HepG2 (cell line): Measurements from ENCODE around the gene E2F1. TPM values are rescaled to one million over a fixed set of nuclear protein-coding genes. Genes with fewer than 3 reads are reported as not detected.

ENCODE experiments used
- CENPT ChIP-seq: sonication (generic); formaldehyde crosslinking; IDR thresholded peaks from 2 replicates; pipeline ENCODE4 v1.8.0; 2022; ENCODE audit warnings: low read depth, mild to moderate bottlenecking, moderate library complexity, missing genetic modification reagents
- DMAP1 ChIP-seq: IDR thresholded peaks from 2 replicates; pipeline ENCODE4 v1.6.1; 2016
- GTF2F1 ChIP-seq: fragments of 150-350 bp; IDR thresholded peaks from 2 replicates; pipeline ENCODE4 v1.6.1; 2014; ENCODE audit warnings: low read length
- HIVEP1 ChIP-seq: sonication (generic); formaldehyde crosslinking; IDR thresholded peaks from 2 replicates; pipeline ENCODE4 v1.4.0; 2020; ENCODE audit warnings: mild to moderate bottlenecking, missing genetic modification reagents
- MAFK ChIP-seq, 2 experiments: IDR thresholded peaks in 1 of 2; conservative IDR thresholded peaks in 1 of 2; 2 replicates each; pipeline ENCODE4 v1.6.1; 2011; ENCODE audit warnings: improper control_type of control experiment in 2 of 2, low read length in 2 of 2
- NCOA5 ChIP-seq: sonication (generic); formaldehyde crosslinking; IDR thresholded peaks from 2 replicates; pipeline ENCODE4 v1.4.0; 2020; ENCODE audit warnings: missing genetic modification reagents
- NFE2L1 ChIP-seq: sonication (generic); formaldehyde crosslinking; IDR thresholded peaks from 2 replicates; pipeline ENCODE4 v1.4.0; 2020; ENCODE audit warnings: missing genetic modification reagents, mild to moderate bottlenecking, borderline replicate concordance
- PAX8 ChIP-seq: sonication (generic); formaldehyde crosslinking; IDR thresholded peaks from 2 replicates; pipeline ENCODE4 v1.8.0; 2022; ENCODE audit warnings: mild to moderate bottlenecking, missing genetic modification reagents, borderline replicate concordance
- RXRA ChIP-seq: sonication (generic); formaldehyde crosslinking; IDR thresholded peaks from 2 replicates; pipeline ENCODE4 v1.5.1; 2020; ENCODE audit warnings: missing genetic modification reagents
- ZFX ChIP-seq: sonication (generic); formaldehyde crosslinking; IDR thresholded peaks from 2 replicates; pipeline ENCODE4 v1.4.0; 2020; ENCODE audit warnings: mild to moderate bottlenecking, low read depth, missing genetic modification reagents, moderate library complexity
- ZNF292 ChIP-seq: sonication (generic); formaldehyde crosslinking; IDR thresholded peaks from 2 replicates; pipeline ENCODE4 v1.8.1; 2022; ENCODE audit warnings: mild to moderate bottlenecking, low read depth, missing genetic modification reagents, borderline replicate concordance
- ZNF547 ChIP-seq: sonication (generic); formaldehyde crosslinking; IDR thresholded peaks from 2 replicates; pipeline ENCODE4 v1.5.1; 2020; ENCODE audit warnings: mild to moderate bottlenecking, missing genetic modification reagents
- ZNF558 ChIP-seq: sonication (generic); formaldehyde crosslinking; IDR thresholded peaks from 2 replicates; pipeline ENCODE4 v1.9.0; 2022; ENCODE audit warnings: mild to moderate bottlenecking, missing genetic modification reagents, borderline replicate concordance
- ZSCAN21 ChIP-seq: sonication (generic); formaldehyde crosslinking; IDR thresholded peaks from 2 replicates; pipeline ENCODE4 v1.8.0; 2022; ENCODE audit warnings: mild to moderate bottlenecking, missing genetic modification reagents, moderate library complexity, borderline replicate concordance
- polyA plus RNA-seq, 8 experiments: library from polyadenylated mRNA; depleted of rRNA in 3 of 8; stranded (reverse) in 7 of 8; unstranded in 1 of 8; fragments of >200 nt; fragmentation: Illumina TruSeq in 4 of 8; extraction: Trizol in 4 of 8; gene quantifications; 2 replicates each; pipeline versions ENCODE4 v1.2.1 to v1.2.3, GENCODE V29; 2011 to 2016; ENCODE audit warnings: low read depth in 4 of 8, missing spikeins in 1 of 8, mixed read lengths in 1 of 8; ENCODE audit not compliant: insufficient read depth in 1 of 8
- total RNA-seq, 5 experiments: library from RNA; depleted of rRNA; stranded (reverse); fragments of >200 nt; fragmentation: Illumina TruSeq; extraction: Trizol; gene quantifications; 2 replicates each; pipeline ENCODE4 v1.2.3, GENCODE V29; 2016; ENCODE audit warnings: low read depth in 1 of 5
- TF ChIP-seq, protein P1 (sequence below): sonication (generic); formaldehyde crosslinking; IDR thresholded peaks from 2 replicates; pipeline ENCODE4 v1.8.0; 2022; ENCODE audit warnings: missing genetic modification reagents, mild to moderate bottlenecking, moderate library complexity, borderline replicate concordance
- TF ChIP-seq, protein P2 (sequence below): IDR thresholded peaks from 2 replicates; pipeline ENCODE4 v1.6.1; 2016; ENCODE audit warnings: low read depth, borderline replicate concordance
- TF ChIP-seq, protein P3 (sequence below): sonication (generic); formaldehyde crosslinking; IDR thresholded peaks from 2 replicates; pipeline ENCODE4 v1.8.0; 2022; ENCODE audit warnings: missing genetic modification reagents, mild to moderate bottlenecking, inconsistent platforms, borderline replicate concordance
- TF ChIP-seq, protein P4 (sequence below): sonication (generic); formaldehyde crosslinking; IDR thresholded peaks from 2 replicates; pipeline ENCODE4 v1.5.0; 2020; ENCODE audit warnings: mild to moderate bottlenecking, missing genetic modification reagents, borderline replicate concordance

Gene E2F1
- total and polyA plus RNA-seq, 2 of the 13 experiments (the other 11 are each of a cell fraction or from before 2014, with no cell fraction given), result 25.5 to 39.4 TPM

DNA sequence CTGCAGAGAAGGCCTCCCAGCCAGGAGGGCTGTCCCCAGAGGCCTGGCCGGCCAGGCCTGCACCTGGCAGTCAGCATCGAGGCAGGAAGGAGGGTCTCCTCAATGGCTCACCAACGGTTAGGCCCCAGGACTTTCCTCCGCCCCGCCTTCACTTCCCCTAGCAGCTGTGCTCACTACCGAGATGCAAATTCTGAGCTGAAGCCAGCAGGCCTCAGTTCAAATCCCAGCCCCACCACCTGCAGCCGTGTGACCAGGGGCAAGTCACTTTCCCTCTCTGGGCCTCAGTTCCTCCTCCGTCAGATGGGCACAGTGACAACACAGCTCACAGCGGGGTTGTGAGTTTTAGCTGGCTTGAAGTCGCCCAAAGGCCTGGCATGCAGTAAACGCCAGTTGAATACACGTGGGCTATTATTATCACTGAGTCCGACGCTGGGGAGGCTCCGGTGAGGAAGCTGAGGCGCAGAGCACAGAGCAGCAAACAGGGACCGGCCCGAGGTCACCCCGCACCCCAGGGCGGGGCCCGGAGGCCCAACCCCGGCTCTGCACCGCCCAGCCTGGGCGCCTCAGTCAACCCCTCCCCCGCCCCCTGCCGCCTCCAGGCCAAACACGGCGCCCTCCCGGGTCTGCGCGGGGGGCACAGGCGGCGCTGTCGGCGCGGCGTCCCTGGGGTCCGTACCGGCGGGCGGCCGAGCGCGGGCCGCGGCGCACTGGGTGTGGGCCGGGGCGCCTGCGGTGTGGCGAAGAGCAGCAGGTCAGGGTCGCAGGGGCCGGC, 671 bp downstream of the E2F1 start (continued):
- no peak for TF ChIP-seq MAFK (conservative IDR thresholded peaks at IDR 0.05 in 1 of 2, IDR thresholded peaks at IDR 0.05 in 1 of 2; ENCODE audit: low read length in 2 of 2)
- peak; percentile 87; the same call in 1 of the 2 replicates for TF ChIP-seq CENPT
- no peak for TF ChIP-seq PAX8 (CRISPR knock-in tag)
- TF ChIP-seq ZSCAN21 (CRISPR knock-in tag), result no peak
- TF ChIP-seq HIVEP1 (CRISPR knock-in tag), result peak; percentile 56; the same call in 1 of the 2 replicates
- no peak for TF ChIP-seq GTF2F1
- TF ChIP-seq, protein P1, sequence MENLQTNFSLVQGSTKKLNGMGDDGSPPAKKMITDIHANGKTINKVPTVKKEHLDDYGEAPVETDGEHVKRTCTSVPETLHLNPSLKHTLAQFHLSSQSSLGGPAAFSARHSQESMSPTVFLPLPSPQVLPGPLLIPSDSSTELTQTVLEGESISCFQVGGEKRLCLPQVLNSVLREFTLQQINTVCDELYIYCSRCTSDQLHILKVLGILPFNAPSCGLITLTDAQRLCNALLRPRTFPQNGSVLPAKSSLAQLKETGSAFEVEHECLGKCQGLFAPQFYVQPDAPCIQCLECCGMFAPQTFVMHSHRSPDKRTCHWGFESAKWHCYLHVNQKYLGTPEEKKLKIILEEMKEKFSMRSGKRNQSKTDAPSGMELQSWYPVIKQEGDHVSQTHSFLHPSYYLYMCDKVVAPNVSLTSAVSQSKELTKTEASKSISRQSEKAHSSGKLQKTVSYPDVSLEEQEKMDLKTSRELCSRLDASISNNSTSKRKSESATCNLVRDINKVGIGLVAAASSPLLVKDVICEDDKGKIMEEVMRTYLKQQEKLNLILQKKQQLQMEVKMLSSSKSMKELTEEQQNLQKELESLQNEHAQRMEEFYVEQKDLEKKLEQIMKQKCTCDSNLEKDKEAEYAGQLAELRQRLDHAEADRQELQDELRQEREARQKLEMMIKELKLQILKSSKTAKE, result no peak
- TF ChIP-seq, protein P2, sequence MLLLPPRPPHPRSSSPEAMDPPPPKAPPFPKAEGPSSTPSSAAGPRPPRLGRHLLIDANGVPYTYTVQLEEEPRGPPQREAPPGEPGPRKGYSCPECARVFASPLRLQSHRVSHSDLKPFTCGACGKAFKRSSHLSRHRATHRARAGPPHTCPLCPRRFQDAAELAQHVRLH (CRISPR knock-in tag), result peak; percentile 29; the same call in 1 of the 2 replicates
- peak; percentile 42; the same call in 1 of the 2 replicates for TF ChIP-seq ZNF292 (CRISPR knock-in tag)
- no peak for TF ChIP-seq NCOA5 (CRISPR knock-in tag)
- TF ChIP-seq ZFX, result peak; percentile 87
- TF ChIP-seq, protein P3, sequence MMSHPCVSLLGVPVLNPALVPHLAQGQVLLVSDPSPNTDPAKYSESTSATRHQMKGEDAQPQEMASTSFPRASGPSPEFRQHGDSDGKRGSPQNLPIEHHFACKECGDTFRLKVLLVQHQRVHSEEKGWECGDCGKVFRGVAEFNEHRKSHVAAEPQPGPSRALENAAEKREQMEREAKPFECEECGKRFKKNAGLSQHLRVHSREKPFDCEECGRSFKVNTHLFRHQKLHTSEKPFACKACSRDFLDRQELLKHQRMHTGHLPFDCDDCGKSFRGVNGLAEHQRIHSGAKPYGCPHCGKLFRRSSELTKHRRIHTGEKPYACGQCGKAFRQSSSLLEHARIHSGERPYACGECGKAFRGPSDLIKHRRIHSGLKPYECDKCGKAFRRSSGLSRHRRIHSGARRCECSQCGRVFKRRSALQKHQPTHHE (CRISPR knock-in tag), result no peak
- no peak for TF ChIP-seq ZNF558 (CRISPR knock-in tag)
- TF ChIP-seq NFE2L1 (CRISPR knock-in tag), result 0 out of 2 replicates have a peak, but pooled peaks have one; percentile 42
- TF ChIP-seq, protein P4, sequence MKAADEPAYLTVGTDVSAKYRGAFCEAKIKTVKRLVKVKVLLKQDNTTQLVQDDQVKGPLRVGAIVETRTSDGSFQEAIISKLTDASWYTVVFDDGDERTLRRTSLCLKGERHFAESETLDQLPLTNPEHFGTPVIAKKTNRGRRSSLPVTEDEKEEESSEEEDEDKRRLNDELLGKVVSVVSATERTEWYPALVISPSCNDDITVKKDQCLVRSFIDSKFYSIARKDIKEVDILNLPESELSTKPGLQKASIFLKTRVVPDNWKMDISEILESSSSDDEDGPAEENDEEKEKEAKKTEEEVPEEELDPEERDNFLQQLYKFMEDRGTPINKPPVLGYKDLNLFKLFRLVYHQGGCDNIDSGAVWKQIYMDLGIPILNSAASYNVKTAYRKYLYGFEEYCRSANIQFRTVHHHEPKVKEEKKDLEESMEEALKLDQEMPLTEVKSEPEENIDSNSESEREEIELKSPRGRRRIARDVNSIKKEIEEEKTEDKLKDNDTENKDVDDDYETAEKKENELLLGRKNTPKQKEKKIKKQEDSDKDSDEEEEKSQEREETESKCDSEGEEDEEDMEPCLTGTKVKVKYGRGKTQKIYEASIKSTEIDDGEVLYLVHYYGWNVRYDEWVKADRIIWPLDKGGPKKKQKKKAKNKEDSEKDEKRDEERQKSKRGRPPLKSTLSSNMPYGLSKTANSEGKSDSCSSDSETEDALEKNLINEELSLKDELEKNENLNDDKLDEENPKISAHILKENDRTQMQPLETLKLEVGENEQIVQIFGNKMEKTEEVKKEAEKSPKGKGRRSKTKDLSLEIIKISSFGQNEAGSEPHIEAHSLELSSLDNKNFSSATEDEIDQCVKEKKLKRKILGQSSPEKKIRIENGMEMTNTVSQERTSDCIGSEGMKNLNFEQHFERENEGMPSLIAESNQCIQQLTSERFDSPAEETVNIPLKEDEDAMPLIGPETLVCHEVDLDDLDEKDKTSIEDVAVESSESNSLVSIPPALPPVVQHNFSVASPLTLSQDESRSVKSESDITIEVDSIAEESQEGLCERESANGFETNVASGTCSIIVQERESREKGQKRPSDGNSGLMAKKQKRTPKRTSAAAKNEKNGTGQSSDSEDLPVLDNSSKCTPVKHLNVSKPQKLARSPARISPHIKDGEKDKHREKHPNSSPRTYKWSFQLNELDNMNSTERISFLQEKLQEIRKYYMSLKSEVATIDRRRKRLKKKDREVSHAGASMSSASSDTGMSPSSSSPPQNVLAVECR, result peak; percentile 69
- TF ChIP-seq ZNF547 (CRISPR knock-in tag), result no peak; the same call in 1 of the 2 replicates
- TF ChIP-seq DMAP1, result no peak
- TF ChIP-seq RXRA, result peak; percentile 78
